Astrocyte (in vitro differentiated cells and primary cell): ENCODE data around the gene MIA2. TPM values are rescaled to one million over a fixed set of nuclear protein-coding genes. Genes with fewer than 3 reads are reported as not detected.

Experiments
- DNase-seq: peaks from one replicate; pipeline ENCODE4 v3.0.0-alpha.2; 2010; ENCODE audit warnings: low read depth
- FAIRE-seq: peaks from 2 replicates; lab custom pipeline; 2011; peaks lifted over from hg19 to GRCh38; lab: Jason Lieb, UNC
- H2AFZ ChIP-seq: 2 replicates; pipeline ENCODE4 v1.6.0; 2012; ENCODE audit warnings: low read depth, low read length, inconsistent platforms
- H3K27ac ChIP-seq: 2 replicates; pipeline ENCODE4 v1.5.1; 2011; ENCODE audit warnings: low read depth, low read length, inconsistent platforms
- H3K27me3 ChIP-seq: 2 replicates; pipeline ENCODE4 v1.6.0; 2011; ENCODE audit warnings: low read length, inconsistent platforms; ENCODE audit not compliant: insufficient read depth
- H3K36me3 ChIP-seq: 2 replicates; pipeline ENCODE4 v1.5.1; 2011; ENCODE audit warnings: low read length, inconsistent platforms; ENCODE audit not compliant: insufficient read depth
- H3K4me1 ChIP-seq: 2 replicates; pipeline ENCODE4 v1.5.1; 2011; ENCODE audit warnings: low read length, inconsistent platforms; ENCODE audit not compliant: insufficient read depth
- H3K4me2 ChIP-seq: 2 replicates; pipeline ENCODE4 v1.6.0; 2012; ENCODE audit warnings: low read length, inconsistent platforms
- H3K4me3 ChIP-seq: 2 replicates; pipeline ENCODE4 v1.5.1; 2011; ENCODE audit warnings: low read depth, mild to moderate bottlenecking, low read length, inconsistent platforms; ENCODE audit not compliant: insufficient read depth
- H3K79me2 ChIP-seq: 2 replicates; pipeline ENCODE4 v1.6.0; 2012; ENCODE audit warnings: mild to moderate bottlenecking, low read length, inconsistent platforms; ENCODE audit not compliant: insufficient read depth
- H3K9ac ChIP-seq: 2 replicates; pipeline ENCODE4 v1.6.0; 2012; ENCODE audit warnings: mild to moderate bottlenecking, low read length, inconsistent platforms
- H3K9me3 ChIP-seq: 2 replicates; pipeline ENCODE4 v1.5.1; 2012; ENCODE audit warnings: low read depth, mild to moderate bottlenecking, low read length, inconsistent platforms; ENCODE audit not compliant: insufficient read depth
- H4K20me1 ChIP-seq: 2 replicates; pipeline ENCODE4 v1.6.0; 2012; ENCODE audit warnings: low read length, inconsistent platforms; ENCODE audit not compliant: insufficient read depth
- H3K27ac Mint-ChIP-seq: one replicate; pipeline ENCODE4 v1.8.0; 2021; ENCODE audit warnings: mild to moderate bottlenecking, mixed read lengths; ENCODE audit not compliant: unreplicated experiment
- H3K27me3 Mint-ChIP-seq: one replicate; pipeline ENCODE4 v1.8.0; 2021; ENCODE audit warnings: low read depth, mixed read lengths; ENCODE audit not compliant: unreplicated experiment
- H3K36me3 Mint-ChIP-seq: one replicate; pipeline ENCODE4 v1.8.0; 2021; ENCODE audit warnings: low read depth, mixed read lengths; ENCODE audit not compliant: unreplicated experiment
- H3K4me1 Mint-ChIP-seq: one replicate; pipeline ENCODE4 v1.8.0; 2021; ENCODE audit warnings: low read depth, mixed read lengths; ENCODE audit not compliant: unreplicated experiment
- H3K4me3 Mint-ChIP-seq: one replicate; pipeline ENCODE4 v1.8.0; 2021; ENCODE audit warnings: mild to moderate bottlenecking, moderate library complexity, mixed read lengths; ENCODE audit not compliant: unreplicated experiment
- H3K9me3 Mint-ChIP-seq: one replicate; pipeline ENCODE4 v1.8.0; 2021; ENCODE audit warnings: mild to moderate bottlenecking, mixed read lengths; ENCODE audit not compliant: unreplicated experiment
- EZH2 ChIP-seq: IDR thresholded peaks from 2 replicates; pipeline ENCODE4 v1.6.1; 2012; ENCODE audit warnings: mild to moderate bottlenecking, low read length, inconsistent platforms; ENCODE audit not compliant: insufficient read depth
- total RNA-seq: library from RNA; stranded (reverse); gene quantifications from 2 replicates; pipeline ENCODE4 v1.2.1, GENCODE V29; 2021
- TF ChIP-seq, protein P1 (sequence below): IDR thresholded peaks from 2 replicates; pipeline ENCODE4 v1.5.1; 2011; ENCODE audit warnings: low read depth, mild to moderate bottlenecking, inconsistent platforms, low read length, moderate library complexity; ENCODE audit not compliant: insufficient read depth

Gene MIA2
- total RNA-seq, 1 donor from 2014 or later, result 18.2 TPM

- no peaks in the 10 kb centered on the region for H3K27me3 Mint-ChIP-seq
- Histone ChIP-seq H3K4me3 (peak overlapping the region; percentile 83), H3K36me3 (no peaks in the 10 kb centered on the region), H3K4me2 (peak overlapping the region; percentile 95), H4K20me1 (peaks cover 42% of the 10 kb centered on the region), H3K27ac (no peak overlapping the region), H3K9ac (peak overlapping the region; percentile 95), H2AFZ (no peak overlapping the region), H3K79me2 (peaks cover 65% of the 10 kb centered on the region), H3K9me3 (no peaks in the 10 kb centered on the region), H3K27me3 (no peaks in the 10 kb centered on the region), H3K4me1 (peaks cover 7% of the 10 kb centered on the region)
- no peak for FAIRE-seq
- no peak overlapping the region for H3K27ac Mint-ChIP-seq
- no peak for TF ChIP-seq EZH2
- TF ChIP-seq, protein P1, sequence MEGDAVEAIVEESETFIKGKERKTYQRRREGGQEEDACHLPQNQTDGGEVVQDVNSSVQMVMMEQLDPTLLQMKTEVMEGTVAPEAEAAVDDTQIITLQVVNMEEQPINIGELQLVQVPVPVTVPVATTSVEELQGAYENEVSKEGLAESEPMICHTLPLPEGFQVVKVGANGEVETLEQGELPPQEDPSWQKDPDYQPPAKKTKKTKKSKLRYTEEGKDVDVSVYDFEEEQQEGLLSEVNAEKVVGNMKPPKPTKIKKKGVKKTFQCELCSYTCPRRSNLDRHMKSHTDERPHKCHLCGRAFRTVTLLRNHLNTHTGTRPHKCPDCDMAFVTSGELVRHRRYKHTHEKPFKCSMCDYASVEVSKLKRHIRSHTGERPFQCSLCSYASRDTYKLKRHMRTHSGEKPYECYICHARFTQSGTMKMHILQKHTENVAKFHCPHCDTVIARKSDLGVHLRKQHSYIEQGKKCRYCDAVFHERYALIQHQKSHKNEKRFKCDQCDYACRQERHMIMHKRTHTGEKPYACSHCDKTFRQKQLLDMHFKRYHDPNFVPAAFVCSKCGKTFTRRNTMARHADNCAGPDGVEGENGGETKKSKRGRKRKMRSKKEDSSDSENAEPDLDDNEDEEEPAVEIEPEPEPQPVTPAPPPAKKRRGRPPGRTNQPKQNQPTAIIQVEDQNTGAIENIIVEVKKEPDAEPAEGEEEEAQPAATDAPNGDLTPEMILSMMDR, result no peak
- H3K4me1 Mint-ChIP-seq, result peaks cover 8% of the 10 kb centered on the region
- H3K36me3 Mint-ChIP-seq, result peaks cover 2% of the 10 kb centered on the region
- H3K4me3 Mint-ChIP-seq, result peak overlapping the region; percentile 98
- H3K9me3 Mint-ChIP-seq, result peaks cover 4% of the 10 kb centered on the region
- peak; percentile 38 for DNase-seq
Measured at GRCh38 chr14:39268393-39268792, 34.7 kb downstream of the MIA2 start.

- H3K4me3 ChIP-seq, result no peak overlapping the region
- H3K27me3 ChIP-seq, result no peaks in the 10 kb centered on the region
- FAIRE-seq, result no peak
- Mint-ChIP-seq H3K27me3 (no peaks in the 10 kb centered on the region), H3K27ac (no peak overlapping the region), H3K4me1 (peaks cover 6% of the 10 kb centered on the region), H3K4me3 (no peak overlapping the region), H3K36me3 (peaks cover 2% of the 10 kb centered on the region), H3K9me3 (peaks cover 4% of the 10 kb centered on the region)
- H3K4me1 ChIP-seq, result no peaks in the 10 kb centered on the region
- H3K4me2 ChIP-seq, result no peak overlapping the region
- H3K36me3 ChIP-seq, result no peaks in the 10 kb centered on the region
- no peak overlapping the region for H3K27ac ChIP-seq
- H4K20me1 ChIP-seq, result peaks cover 73% of the 10 kb centered on the region
- peaks cover 97% of the 10 kb centered on the region for H3K79me2 ChIP-seq
- no peak overlapping the region for H3K9ac ChIP-seq
- H2AFZ ChIP-seq, result no peak overlapping the region
- H3K9me3 ChIP-seq, result no peaks in the 10 kb centered on the region
- no peak for DNase-seq
- no peak for TF ChIP-seq EZH2
- TF ChIP-seq, protein P1, result no peak
Measured at GRCh38 chr14:39272918-39273317, 39.2 kb downstream of the MIA2 start.

DNA sequence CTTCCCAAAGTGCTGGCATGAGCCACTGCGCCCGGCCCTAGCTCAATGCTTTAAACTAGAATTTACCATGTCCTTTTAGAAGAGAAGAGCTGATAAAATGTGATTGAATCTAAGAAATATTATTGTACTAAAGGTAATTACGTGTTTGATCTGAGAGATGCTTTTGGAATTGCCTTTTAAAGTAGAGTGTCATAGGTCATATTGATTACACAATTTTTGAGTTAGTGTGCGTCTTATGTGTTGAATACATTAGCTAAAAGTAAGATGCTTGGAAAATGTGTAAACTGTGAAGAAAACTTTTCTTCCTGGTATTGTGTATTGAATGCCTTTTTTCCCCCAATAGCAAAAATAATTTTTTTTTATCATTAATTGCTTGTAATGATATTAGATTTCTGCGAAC is 41.7 kb downstream of the MIA2 start:
- peaks cover 51% of the 10 kb centered on the region for H4K20me1 ChIP-seq
- FAIRE-seq (no peak), DNase-seq (no peak)
- H3K9ac ChIP-seq, result no peak overlapping the region
- H3K9me3 ChIP-seq, result no peaks in the 10 kb centered on the region
- Mint-ChIP-seq H3K27me3 (no peaks in the 10 kb centered on the region), H3K9me3 (peaks cover 4% of the 10 kb centered on the region), H3K36me3 (peaks cover 13% of the 10 kb centered on the region), H3K4me3 (no peak overlapping the region), H3K4me1 (no peaks in the 10 kb centered on the region), H3K27ac (no peak overlapping the region)
- peaks cover 3% of the 10 kb centered on the region for H3K36me3 ChIP-seq
- no peak overlapping the region for H3K4me3 ChIP-seq
- no peak overlapping the region for H3K27ac ChIP-seq
- H3K27me3 ChIP-seq, result no peaks in the 10 kb centered on the region
- peaks cover 81% of the 10 kb centered on the region for H3K79me2 ChIP-seq
- H2AFZ ChIP-seq, result no peak overlapping the region
- H3K4me2 ChIP-seq, result no peak overlapping the region
- TF ChIP-seq, protein P1, result no peak
- TF ChIP-seq EZH2, result no peak
- H3K4me1 ChIP-seq, result no peaks in the 10 kb centered on the region
